Heart left ventricle (tissue), 16 donors: ENCODE data around the gene VPS45. TPM values are rescaled to one million over a fixed set of nuclear protein-coding genes. Genes with fewer than 3 reads are reported as not detected.

Experiments used
- ATAC-seq, 4 donors: fragments of 200-7000 bp; cut with Tn5 transposase; one replicate each; pipeline ENCODE4 v1.9.1; 2020 to 2022; ENCODE audit warnings: moderate library complexity in 4 of 4, mild to moderate bottlenecking in 3 of 4, moderate number of reproducible peaks in 1 of 4
- DNase-seq, 5 donors: peaks; one replicate each; pipeline ENCODE4 v3.0.0-alpha.2; 2020
- H3K27ac ChIP-seq, 12 donors: fragments of 200-600 bp; sonication (generic) in 4 of 12; one replicate each; pipeline versions ENCODE4 v1.5.0 to v1.8.0; 2016 to 2022; ENCODE audit warnings: mild to moderate bottlenecking in 2 of 12
- H3K27me3 ChIP-seq, 9 donors: fragments of 200-600 bp; sonication (generic) in 2 of 9; one replicate each; pipeline versions ENCODE4 v1.5.1 to v1.8.0; 2016 to 2022; ENCODE audit warnings: mild to moderate bottlenecking in 3 of 9
- H3K36me3 ChIP-seq, 9 donors: fragments of 200-600 bp; sonication (generic) in 2 of 9; one replicate each; pipeline versions ENCODE4 v1.5.0 to v1.8.0; 2018 to 2022; ENCODE audit warnings: mild to moderate bottlenecking in 2 of 9
- H3K4me1 ChIP-seq, 12 donors: fragments of 200-600 bp; sonication (generic) in 4 of 12; one replicate each; pipeline versions ENCODE4 v1.5.0 to v1.8.0; 2016 to 2022; ENCODE audit warnings: mild to moderate bottlenecking in 3 of 12
- H3K4me3 ChIP-seq, 12 donors: fragments of 200-600 bp; sonication (generic) in 4 of 12; one replicate each; pipeline versions ENCODE4 v1.5.0 to v1.8.0; 2017 to 2022; ENCODE audit warnings: mild to moderate bottlenecking in 9 of 12, moderate library complexity in 4 of 12
- H3K9me3 ChIP-seq, 12 donors: fragments of 200-600 bp; sonication (generic) in 4 of 12; one replicate each; pipeline versions ENCODE4 v1.5.0 to v1.8.0; 2016 to 2022; ENCODE audit warnings: mild to moderate bottlenecking in 1 of 12
- POLR2A ChIP-seq, 2 donors: fragments of 450-650 bp; IDR thresholded peaks; one replicate each; pipeline ENCODE4 v1.6.1; 2017; ENCODE audit warnings: antibody characterized with exemption in 2 of 2, mild to moderate bottlenecking in 2 of 2, moderate library complexity in 2 of 2
- WGBS, 4 donors: extraction: QIAGEN DNeasy Blood & Tissue Kit in 2 of 4; methylation state at CpG; one replicate each; pipeline versions ENCODE4 v1.1.5 to v1.1.7; 2013 to 2018; 5-methylcytosine and 5-hydroxymethylcytosine counted together
- intact Hi-C, 10 donors: fragments of 100-400 bp; cut with DNase I; formaldehyde crosslinking; loops; one replicate each; pipeline versions ENCODE4 v1.11.1 to v1.14.2; 2022
- polyA plus RNA-seq, 2 donors: library from polyadenylated mRNA; stranded (reverse); fragments of 200-250 nt; gene quantifications; one replicate each; pipeline ENCODE4 v1.2.3, GENCODE V29; 2013
- total RNA-seq, 9 donors: library from RNA; depleted of rRNA in 2 of 9; stranded (reverse); fragments of >200 nt in 2 of 9; fragmentation: NEBNext Ultra II Directional in 3 of 9; extraction: Animal tissue kit (Norgen Biotek cat#: 25700) in 3 of 9; gene quantifications; one replicate each; pipeline versions ENCODE4 v1.1.0 to v1.2.4, GENCODE V29; 2016 to 2023
- TF ChIP-seq, protein P1 (sequence below), 12 donors: fragments of 200-600 bp; sonication (generic) in 4 of 12; IDR thresholded peaks; one replicate each; pipeline versions ENCODE4 v1.5.0 to v1.8.0; 2018 to 2022; ENCODE audit warnings: antibody characterized with exemption in 12 of 12, mild to moderate bottlenecking in 5 of 12
- donor health status: ischemic (EF 13 %, LVEDD 7.1; RV severe dilation, severe dysfunction).
- donor health status: healthy with polysubstance abuse.
- donor health status: DM: no; HTN: yes; CAD: no.
- donor health status: DM: no; HTN: no; CAD: no.
- donor health status: ischemic (EF 25% LVEDD 6.9; RV normal size, moderate dysfunction).
- donor health status: ischemic (EF 25% LVEDD 5.7; RV mildly dilated, moderate dysfunction).
- donor health status: healthy.
- donor health status: DM: yes; HTN: yes; CAD: no.
- donor health status: ischemic (EF 35%, LVEDD 5.7; RV mildly dilated, moderate dysfunction).
- donor health status: nonischemic (EF 11% LVEDD 7.7; RV severe dilation, severe dysfunction).
- donor health status: DM: yes; HTN: yes; CAD: no.
- donor health status: PGD.
- donor health status: ischemic (EF 29% LVEDD 5.4; RV normal size, mild dysfunction).
- donor health status: nonischemic (EF 23%, LVEDD 6.1; RV moderate dilation, normal function).

VPS45 gene
- total and polyA plus RNA-seq, 11 donors, result 30.4 to 67.7 (median 49.2) TPM

DNA sequence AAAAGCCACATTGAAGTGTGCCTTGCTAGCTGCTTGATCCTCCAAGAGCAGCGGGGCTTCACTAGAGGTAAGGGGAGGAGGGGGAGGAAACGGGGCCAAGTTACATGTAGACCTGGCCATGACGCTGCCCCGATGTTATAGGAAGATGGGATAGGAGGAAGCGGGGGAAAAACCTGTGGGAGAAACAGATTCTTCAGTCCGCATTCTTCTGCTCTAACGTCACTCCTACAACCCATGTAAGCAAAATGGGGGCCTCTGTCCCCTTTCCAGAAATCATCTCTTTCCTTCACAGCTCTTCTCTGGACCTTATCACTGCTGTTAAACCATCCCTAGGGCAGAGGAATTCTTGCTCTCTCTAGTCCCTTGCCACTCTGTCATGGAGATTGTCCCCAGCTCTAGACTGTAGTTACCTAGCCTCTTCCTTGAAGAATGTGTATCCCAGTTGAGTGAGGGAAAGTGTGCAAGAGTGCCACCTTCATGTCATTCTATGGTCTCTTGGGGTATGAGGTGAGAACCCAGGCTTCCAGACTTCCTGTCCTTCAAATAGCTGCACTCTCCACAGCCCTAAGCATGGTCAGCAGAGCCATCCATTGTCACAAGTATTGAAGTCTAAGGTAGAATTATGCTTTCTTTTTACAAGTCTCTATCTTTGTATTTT is 93.5 kb downstream of the VPS45 start:
- Histone ChIP-seq H3K27me3 (no peaks in the 10 kb centered on the region), H3K36me3 (peaks cover 0 to 44% (median 40%) of the 10 kb centered on the region in 9 donors), H3K4me3 (peak overlapping the region in 1 of 12 donors; percentile 35), H3K4me1 (peaks cover 0 to 100% (median 33%) of the 10 kb centered on the region in 12 donors), H3K27ac (peak overlapping the region in 10 of 12 donors; percentile 85 to 98 (median 91)), H3K9me3 (no peaks in the 10 kb centered on the region)
- DNase-seq, result no peak
- no peak for ATAC-seq
- no peak for TF ChIP-seq POLR2A (IDR thresholded peaks at IDR 0.05)
- TF ChIP-seq, protein P1, sequence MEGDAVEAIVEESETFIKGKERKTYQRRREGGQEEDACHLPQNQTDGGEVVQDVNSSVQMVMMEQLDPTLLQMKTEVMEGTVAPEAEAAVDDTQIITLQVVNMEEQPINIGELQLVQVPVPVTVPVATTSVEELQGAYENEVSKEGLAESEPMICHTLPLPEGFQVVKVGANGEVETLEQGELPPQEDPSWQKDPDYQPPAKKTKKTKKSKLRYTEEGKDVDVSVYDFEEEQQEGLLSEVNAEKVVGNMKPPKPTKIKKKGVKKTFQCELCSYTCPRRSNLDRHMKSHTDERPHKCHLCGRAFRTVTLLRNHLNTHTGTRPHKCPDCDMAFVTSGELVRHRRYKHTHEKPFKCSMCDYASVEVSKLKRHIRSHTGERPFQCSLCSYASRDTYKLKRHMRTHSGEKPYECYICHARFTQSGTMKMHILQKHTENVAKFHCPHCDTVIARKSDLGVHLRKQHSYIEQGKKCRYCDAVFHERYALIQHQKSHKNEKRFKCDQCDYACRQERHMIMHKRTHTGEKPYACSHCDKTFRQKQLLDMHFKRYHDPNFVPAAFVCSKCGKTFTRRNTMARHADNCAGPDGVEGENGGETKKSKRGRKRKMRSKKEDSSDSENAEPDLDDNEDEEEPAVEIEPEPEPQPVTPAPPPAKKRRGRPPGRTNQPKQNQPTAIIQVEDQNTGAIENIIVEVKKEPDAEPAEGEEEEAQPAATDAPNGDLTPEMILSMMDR (IDR thresholded peaks at IDR 0.05), result no peak
- intact Hi-C loops, result loop anchor here in 2 of 10 donors (10.0 kb wide), 2 partner anchors 196 to 266 kb away; partner anchors contain the start of gene BOLA1 (in 1 of the 2)
- WGBS, 4 donors, result 67 to 82% (median 70%) methylated on average over 7 of the region's 7 CpGs

DNA sequence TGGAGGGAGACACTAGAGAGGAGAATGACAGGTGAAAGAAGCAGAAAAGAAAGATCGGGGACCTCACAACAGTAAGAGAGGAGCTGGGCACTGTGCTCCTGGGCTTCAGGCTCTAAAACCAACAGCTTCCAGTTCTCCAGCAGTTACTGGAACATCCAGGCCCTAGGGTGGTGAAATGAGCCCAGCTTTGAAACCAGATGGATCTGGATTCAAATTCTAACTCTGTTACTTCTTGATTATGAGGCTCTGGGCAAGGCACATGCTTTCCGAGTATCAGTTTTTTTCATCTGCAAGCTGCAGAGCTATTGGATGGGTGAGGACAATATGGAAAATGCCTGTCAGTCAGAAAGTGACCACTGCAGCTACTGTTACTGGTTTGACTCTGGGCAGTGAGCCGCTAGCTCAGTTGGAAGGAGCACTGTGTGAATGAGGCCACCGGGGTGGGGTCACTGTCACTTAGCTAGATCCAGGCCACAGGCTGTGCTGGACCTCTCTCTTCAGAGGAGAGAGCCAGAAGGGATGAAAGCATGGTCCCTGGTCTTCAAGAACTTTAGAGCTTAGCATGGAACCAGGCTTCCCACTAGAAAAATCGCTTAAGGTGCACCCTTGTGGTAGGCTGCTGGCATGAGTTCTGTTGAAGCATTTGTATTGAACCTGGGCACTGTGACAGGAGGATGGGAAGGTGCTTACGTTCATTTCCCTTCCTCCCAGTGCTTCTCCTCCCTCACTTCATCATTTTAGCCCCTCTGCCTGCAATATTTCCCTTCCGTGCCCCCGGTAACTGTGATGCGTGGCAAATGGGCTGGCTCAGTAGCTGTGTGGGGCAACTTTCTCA is 94.4 kb downstream of the VPS45 start:
- intact Hi-C loops, result loop anchor here in 3 of 10 donors (2.0 to 10.0 kb wide), 3 partner anchors 87 to 267 kb away; partner anchors contain the start of gene BOLA1 (in 1 of the 3)
- no peak for DNase-seq
- H3K4me1 ChIP-seq, result peaks cover 0 to 93% (median 33%) of the 10 kb centered on the region in 12 donors
- H3K4me3 ChIP-seq, result peak overlapping the region in 4 of 12 donors; percentile 31 to 55 (median 38)
- peak overlapping the region; percentile 43 to 98 (median 90) for H3K27ac ChIP-seq
- H3K27me3 ChIP-seq, result no peaks in the 10 kb centered on the region
- H3K36me3 ChIP-seq, result peaks cover 0 to 35% (median 31%) of the 10 kb centered on the region in 9 donors
- H3K9me3 ChIP-seq, result no peaks in the 10 kb centered on the region
- 70 to 83% (median 71%) methylated on average over 8 to 9 of the region's 9 CpGs for WGBS, 4 donors
- no peak for ATAC-seq
- TF ChIP-seq POLR2A (IDR thresholded peaks at IDR 0.05), result no peak
- TF ChIP-seq, protein P1 (IDR thresholded peaks at IDR 0.05), result peak in 1 of 12 donors; percentile 9

DNA sequence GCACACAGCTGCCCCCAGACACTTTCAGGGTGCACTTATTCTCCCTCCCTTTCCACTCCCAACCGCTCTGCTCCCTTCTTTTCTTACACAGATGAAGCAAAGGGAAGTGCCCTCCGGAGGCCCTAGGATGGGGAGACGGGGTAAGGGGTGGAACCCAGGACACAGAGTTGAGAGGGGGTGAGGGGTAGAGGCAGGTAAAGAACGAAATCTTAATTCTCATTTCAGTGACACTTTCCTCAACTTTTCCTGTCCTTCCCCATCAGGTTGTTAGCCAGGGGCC is 94.9 kb downstream of the VPS45 start:
- peaks cover 0 to 88% (median 33%) of the 10 kb centered on the region in 12 donors for H3K4me1 ChIP-seq
- intact Hi-C loops, result loop anchor here in 3 of 10 donors (2.0 to 10.0 kb wide), 3 partner anchors 88 to 268 kb away; partner anchors contain the start of gene BOLA1 (in 1 of the 3)
- peak in 1 of 4 donors; percentile 1 for ATAC-seq

More for the DNA sequence above, 94.9 kb downstream of the VPS45 start:
- H3K36me3 ChIP-seq, result peaks cover 0 to 29% (median 25%) of the 10 kb centered on the region in 9 donors
- no peaks in the 10 kb centered on the region for H3K27me3 ChIP-seq
- no peak for TF ChIP-seq POLR2A (IDR thresholded peaks at IDR 0.05)
- TF ChIP-seq, protein P1 (IDR thresholded peaks at IDR 0.05), result no peak
- H3K9me3 ChIP-seq, result no peaks in the 10 kb centered on the region
- peak overlapping the region; percentile 43 to 98 (median 90) for H3K27ac ChIP-seq
- peak in 1 of 5 donors; percentile 21 for DNase-seq
- WGBS, 4 donors, result 47 to 64% (median 57%) methylated on average over 4 of the region's 4 CpGs
- peak overlapping the region in 9 of 12 donors; percentile 24 to 55 (median 38) for H3K4me3 ChIP-seq
